B cell (primary cell): ENCODE measurements around the gene GPC4.

ENCODE experiments used
- CTCF ChIP-seq: fragments of 200-600 bp; IDR thresholded peaks from one replicate; pipeline ENCODE4 v1.8.0; 2022; ENCODE audit warnings: antibody characterized with exemption, mild to moderate bottlenecking
- EZH2 ChIP-seq: IDR thresholded peaks from 2 replicates; pipeline ENCODE4 v1.6.1; 2012; ENCODE audit warnings: borderline replicate concordance, low read depth, mild to moderate bottlenecking, moderate library complexity, low read length; ENCODE audit not compliant: insufficient read depth, poor library complexity, severe bottlenecking

- TF ChIP-seq EZH2 (no peak), CTCF (no peak)
Measured at GRCh38 chrX:133302775-133303445, 112.4 kb downstream of the GPC4 start.
